GM04504 (cell line): Measurements from ENCODE around the gene MID1.

ENCODE experiments used
- DNase-seq: peaks from one replicate; pipeline ENCODE4 v3.0.0-alpha.2; 2012; ENCODE audit warnings: low read depth

The MID1 gene, protein sequence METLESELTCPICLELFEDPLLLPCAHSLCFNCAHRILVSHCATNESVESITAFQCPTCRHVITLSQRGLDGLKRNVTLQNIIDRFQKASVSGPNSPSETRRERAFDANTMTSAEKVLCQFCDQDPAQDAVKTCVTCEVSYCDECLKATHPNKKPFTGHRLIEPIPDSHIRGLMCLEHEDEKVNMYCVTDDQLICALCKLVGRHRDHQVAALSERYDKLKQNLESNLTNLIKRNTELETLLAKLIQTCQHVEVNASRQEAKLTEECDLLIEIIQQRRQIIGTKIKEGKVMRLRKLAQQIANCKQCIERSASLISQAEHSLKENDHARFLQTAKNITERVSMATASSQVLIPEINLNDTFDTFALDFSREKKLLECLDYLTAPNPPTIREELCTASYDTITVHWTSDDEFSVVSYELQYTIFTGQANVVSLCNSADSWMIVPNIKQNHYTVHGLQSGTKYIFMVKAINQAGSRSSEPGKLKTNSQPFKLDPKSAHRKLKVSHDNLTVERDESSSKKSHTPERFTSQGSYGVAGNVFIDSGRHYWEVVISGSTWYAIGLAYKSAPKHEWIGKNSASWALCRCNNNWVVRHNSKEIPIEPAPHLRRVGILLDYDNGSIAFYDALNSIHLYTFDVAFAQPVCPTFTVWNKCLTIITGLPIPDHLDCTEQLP

DNA sequence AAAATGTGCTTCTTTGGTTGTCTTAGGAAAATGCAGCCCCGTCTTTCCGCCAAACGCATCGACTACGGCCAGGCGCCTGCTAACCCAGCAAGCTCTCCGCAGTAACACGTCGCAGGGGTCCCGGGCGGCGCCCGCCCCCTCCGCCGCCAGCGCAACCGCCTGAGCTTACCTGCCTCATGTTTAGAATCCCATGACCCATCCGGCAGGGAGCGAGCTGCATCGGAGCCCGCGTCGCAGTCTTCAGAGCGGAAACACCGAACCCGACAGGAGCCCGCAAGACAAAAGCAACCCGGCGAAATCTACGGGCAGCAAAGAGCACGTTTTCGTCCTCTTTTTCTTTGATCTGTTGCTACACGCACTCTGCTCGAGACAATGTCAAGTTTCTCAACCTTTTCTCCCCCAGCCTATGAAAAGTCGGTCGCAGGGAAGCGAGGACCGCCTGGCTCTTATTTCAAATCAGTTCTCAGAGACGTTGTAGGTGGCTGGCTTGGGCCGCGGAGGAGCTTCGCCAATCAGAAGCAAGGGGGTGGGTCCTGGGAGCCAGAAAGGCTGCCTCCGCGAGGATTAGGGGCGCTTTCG, at the start of gene MID1:
Gene MID1 (minus strand): TSS at position 465 of the 579 bp plus-strand sequence. CDS start 53,038 bp downstream, outside the sequence.
- DNase-seq, result peak; percentile 55

DNA sequence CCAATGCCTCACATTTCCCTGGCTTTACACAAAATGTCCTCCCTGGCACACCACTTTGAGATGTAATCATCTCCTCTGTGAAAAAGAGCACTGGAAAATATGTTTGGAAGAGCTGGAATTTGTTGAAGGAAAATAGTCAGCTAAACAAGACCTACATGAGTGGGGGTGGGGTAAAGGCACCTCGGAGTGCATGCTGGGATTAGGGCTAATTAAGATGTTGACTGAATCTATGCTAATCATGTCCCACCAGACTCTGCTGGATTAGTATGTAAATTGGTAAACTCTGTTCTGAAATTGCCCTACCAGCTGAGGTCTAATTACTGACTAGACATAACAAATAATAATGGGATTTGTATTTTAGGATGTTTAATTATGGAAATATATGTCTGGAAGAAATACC, 46.8 kb upstream of the MID1 start:
- DNase-seq, result no peak

DNA sequence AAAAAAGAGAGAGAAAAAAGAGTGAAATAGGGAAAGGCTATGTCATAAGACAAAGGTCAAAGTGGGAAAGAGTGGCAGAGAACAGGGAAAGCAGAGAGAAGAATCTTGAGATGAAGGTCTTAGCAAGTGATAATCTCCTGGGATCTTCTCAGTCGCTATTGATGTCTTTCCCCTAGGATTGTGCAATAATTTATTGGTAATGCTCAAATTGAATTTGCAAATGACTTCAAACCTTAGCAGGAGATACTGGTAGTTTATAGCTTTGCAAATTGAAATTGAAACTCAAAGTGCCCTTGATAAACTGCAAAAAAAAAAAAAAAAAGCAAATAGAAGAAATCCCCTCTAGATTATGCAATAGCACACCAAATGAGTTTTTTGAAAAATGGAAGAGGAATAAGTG, 45.7 kb upstream of the MID1 start:
- no peak for DNase-seq

DNA sequence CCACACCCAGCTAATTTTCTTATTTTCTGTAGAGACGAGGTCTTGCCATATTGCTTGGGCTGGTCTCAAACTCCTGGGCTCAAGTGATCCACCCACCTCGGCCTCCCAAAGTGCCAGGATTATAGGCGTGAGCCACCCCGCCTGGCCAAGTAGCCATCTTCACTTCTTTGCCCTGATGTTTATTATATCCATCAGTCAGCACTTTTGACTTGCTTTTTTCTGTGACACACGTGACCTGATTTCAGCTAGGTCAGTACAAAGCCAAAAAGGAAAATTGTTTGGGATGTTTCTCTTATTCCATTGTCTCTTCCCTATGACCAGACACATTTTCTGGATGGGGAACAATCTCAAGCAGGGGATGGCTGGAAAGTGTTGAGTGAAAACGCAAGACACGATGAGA, 45.3 kb upstream of the MID1 start:
- no peak for DNase-seq

DNA sequence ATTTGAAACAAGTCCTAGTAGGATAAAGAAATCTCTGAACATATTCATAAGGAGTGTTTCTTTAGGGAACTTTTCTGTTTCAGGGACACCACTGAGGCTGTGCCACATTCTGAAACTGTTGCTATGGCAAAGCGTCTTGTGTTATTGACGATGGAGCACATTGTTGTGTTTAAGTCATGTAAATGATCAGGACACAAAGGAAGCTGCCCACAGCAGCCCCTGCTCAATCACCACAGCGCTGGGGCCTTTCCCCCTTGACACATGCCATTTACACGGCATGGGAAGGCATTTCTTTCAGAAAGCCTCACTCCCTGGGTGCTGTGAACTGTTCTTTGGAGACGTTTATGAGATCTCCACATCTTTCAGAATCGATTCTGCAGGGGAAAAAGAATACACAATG, 39.8 kb upstream of the MID1 start:
- DNase-seq, result no peak

DNA sequence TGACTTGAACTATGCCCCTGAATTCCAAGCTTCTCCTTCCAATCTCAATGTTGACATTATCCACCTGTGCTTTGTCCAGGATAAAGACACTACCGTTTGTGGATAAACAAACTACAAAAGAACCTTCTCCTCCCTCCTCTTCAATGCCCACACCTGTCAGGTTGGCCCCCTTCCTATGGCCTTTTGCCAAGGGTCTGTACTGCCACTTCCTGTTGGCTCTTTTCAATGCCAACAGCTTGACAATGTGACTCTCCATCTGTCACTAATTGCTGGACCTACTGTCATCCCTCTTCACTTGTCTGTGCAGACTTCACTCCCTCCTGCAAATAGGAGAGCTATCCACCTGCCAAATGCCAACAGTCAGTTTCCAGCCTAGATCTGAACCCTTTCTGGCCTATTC, 35.8 kb upstream of the MID1 start:
- no peak for DNase-seq

DNA sequence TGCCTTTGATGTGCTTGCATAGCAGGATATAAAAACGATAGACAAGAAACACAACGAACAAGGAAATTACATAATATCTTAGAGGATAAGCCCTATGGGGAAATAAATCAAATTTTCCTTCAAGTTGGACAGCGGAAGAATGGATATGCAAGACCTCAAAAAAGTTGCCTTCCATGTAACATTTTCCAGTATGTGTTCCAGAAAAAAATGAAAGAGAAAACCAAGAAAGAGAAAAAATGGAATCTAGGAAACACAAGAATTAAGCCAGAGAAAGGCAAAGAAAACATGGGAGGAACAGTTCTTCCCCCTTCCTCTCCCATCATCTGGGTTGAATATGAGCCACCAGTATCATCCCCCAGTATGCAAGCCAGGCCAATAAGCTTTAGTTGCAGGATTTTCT, 34.6 kb upstream of the MID1 start:
- DNase-seq, result no peak

DNA sequence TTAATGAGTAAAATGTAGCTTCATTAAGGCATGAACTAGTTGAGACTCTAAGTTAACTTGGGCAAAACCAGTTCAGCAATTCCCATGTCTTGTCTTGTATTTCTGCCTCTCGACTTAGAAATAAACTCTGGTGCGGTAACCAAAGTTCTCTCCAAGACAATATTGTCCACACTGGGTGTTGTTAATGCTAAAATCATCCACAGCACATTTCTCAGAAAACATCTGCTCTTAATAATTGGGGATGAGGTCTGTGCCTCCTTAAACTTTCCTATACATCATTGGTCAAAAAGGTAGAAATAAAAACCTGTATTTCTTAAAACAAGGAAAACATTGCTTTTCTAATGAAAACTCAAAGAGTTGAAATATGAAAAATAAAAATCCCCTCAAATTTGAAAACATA, 32.9 kb upstream of the MID1 start:
- no peak for DNase-seq

DNA sequence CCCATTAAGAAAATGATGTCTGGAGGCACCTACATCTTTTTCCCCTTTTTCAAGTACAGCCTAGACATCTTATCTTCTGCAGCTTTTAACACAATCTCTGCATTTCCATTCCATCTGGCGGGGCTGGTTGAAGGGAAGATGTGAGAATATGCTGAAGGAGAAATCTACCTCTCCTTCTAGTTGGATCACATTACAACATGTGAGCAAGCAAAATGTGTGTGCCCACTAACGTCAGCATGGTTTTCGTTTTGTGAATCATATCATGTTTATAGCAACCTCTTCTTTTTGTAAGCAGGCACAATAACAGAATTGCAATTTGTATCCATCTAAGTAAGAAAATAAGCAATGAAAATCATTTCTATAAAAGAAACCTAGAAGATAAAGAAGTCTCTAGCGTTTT, 28.9 kb upstream of the MID1 start:
- no peak for DNase-seq

DNA sequence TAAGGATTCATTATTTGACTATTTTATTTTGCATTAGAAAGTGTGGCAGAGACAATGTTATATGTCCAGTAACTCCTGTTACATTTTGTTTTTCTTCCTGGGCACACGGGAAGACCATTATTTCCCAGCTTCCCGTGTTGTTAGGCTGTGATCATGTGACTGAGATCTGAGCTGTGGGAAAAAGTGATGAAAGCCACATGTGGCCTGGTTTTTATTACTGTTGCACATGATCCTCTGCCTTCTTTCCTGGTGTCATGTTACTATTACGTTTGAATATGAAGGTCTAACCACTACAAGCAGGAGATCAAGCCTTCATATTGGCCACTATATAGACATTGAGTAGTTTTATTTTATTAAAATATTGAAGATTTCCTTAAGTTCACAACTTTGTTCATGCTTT, 28.2 kb upstream of the MID1 start:
- peak; percentile 34 for DNase-seq

DNA sequence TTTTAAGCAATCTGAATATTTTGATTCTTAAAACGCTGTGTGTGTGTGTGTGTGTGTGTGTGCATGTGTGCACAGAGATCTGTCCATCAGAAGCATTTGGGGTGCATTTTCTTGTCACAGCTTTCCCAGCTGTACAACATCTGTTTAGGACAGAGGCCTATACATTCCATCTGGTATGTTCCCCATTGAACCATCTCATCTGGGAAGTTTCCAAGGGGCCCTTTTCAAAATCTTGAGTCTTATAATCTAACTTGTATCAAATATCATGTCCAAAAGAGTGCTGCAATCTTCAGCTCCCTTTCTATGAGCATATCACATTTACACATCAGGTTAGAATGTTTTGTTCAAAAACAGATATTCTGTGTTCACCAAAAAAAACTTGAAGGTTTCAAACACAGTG, 16.5 kb upstream of the MID1 start:
- DNase-seq, result no peak

DNA sequence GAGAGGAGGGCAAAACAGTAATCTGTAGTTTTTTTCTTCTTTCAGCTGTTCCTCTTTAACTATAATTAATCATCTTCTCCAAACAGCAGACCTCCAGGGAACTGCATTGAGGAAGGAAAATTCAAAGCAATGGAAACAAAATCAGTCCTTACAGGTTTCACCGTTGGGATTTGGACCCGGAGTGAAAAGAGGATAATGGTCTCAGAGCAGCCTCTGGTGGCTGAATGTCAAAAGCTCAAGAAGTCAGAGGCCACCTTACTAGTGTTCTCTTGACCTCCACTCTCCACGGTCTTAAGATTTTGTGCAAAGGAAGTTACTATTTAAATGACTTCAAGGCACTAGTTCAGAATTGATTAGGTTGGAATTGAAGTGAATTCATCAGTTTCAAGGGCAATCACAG, 16.0 kb upstream of the MID1 start:
- no peak for DNase-seq

DNA sequence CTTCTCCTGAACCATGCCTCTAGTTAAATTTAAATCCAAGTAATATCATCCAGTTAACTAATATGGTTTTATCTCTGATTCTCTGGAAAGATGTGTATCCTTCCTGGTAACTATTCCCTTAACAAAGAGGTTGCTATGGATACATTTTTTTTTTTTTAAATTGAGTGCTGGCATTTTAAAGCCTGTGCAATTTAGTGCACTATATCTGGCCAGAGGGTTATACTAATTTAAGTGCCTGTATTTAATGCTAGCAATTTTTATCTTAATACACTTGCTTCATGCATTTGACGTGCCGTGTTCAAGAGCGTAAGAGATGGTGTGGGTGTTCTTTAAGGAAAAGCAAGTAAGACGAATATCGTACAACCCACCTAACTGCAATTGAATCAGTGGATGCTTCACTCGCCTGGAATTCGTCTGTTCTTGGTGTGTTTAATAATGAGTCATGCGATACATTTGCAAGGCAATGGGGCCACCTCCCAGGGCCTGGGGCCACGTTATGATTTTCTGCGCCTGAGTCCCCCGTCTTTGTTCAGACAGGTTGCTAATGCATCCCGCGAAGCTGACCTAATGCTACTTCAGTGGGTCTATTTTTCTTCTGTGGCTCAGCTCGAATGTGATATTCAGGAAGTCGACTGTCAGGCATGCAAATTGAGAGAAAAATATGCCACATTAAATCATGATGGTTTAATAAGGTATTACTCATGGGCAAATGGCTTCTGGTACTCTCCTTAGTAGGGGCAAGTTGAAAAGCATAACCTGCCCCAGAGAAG, 14.2 kb upstream of the MID1 start:
- DNase-seq, result no peak

DNA sequence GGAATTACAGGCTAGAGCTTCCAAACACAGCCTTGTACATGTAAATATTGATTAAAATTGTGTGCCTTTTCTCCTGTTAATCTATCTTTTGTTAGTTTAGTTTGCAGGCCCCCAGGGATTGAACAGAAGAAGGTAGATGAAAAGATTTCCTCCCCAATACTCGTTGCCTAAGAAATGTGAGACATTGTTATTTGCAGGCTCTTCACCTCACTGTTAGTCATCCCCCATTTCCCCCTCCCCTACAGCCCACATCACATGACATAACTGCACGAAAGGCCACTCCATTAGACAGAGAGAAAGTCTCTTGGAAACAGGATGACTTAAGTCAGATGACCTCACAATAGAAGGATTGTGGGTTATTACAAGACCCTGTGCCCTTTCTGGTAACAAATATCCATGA, 13.3 kb upstream of the MID1 start:
- peak; percentile 62 for DNase-seq

DNA sequence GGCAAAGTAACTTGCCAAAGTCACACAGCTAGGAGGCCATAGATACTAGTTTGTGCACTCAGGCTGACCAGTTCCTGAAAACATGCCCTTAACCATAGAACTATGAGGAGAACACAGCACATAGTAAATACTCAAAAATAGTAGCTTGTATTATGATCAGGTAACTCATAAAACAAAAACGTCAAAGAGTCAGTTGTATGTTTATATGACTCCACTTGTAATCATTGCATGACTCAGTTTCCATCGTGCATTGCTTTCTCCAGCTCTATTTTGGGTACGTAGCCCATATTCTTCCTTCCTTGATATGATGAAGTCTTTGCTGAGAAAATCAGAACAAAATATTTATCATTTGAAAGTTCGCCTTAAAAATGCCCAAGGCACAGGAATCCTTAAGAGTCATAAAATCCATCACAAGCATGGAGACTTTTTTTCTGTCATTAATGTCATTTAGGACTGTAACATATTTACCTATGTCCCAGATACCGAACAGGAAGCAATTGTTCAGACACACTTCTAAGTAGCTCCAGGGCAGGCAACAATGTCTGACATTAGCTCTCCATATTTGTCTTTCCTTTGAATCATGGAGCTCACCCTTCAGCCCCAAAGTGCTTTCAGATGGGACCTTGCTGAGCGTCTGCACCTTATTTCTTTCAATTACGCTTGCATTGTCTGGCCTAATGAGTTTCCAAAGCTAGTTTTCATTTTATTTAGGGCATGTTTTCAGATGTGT, 11.2 kb upstream of the MID1 start:
- no peak for DNase-seq

DNA sequence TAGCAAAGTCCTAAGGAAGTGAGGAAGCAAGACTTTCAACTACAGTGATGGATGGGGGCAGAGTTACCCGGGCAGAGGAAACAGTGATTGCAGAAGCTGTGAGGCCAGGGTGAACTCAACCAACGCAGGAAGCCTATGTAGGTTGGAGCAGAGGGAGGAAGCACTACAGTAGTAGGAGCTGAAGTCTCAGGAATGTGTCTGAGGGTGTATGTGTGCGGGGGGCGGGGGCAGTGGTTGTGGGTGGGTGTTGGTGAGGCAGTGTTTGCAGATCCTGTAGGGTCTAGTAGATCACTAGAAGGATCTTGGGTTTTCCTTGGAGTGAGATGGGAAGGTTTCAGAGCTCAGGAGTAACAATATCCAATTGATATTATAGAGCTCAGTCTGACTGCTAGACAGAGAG, 9.9 kb upstream of the MID1 start:
- no peak for DNase-seq

DNA sequence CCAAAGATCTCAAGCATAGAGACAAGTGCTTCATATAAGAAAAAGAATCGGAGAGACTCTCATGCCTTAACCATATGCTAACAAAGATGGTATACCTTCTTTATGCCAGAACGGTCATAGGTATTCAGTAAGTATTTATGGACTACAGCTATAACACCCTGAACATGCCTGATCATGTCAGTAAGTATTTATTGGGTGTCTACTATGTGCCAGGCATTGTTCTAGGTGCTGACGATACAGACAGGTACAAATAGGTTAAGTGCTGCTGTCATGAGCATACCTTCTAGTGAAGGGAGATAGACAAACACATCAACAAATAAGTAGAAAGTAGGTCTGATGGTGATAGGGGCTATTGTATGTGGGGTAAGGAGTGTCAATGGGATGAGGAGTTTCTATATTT, 9.5 kb upstream of the MID1 start:
- no peak for DNase-seq

DNA sequence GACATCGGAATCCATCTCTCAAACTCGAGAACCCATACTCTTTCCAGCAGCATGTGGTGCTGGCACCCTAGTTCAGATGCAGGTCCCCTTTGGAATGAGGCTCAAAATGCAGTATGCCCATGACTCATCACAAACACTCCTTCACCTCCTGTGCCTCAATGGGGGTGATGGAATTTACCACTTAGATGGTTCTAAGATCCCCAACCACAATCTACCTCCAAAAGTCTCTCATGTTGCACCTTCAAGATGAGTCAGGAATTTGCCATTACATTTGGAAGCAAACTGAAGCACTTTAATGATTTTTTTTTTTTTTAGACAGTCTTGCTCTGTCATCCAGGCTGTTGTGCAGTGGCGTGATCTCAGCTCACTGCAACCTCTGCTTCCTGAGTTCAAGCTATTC, 8.5 kb upstream of the MID1 start:
- DNase-seq, result no peak

DNA sequence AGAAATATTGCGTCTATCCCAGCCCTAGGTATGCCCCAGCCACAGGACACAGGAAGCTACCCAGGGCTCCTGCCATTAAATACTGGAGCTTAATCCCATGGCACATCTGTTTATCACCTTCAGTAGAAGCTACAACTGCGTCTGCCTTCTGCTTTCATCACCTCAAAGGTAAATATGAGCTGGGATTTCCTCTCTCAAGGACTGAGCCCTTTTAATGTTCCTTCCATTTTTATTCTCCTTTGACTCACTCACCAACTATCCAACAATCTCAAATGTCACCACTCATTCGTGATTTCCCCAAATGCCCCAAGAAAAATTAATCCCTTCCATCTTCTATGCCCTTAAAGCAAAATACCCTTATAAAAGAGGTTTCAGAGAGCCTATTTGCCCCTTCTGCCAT, 1.8 kb upstream of the MID1 start:
- DNase-seq, result no peak

DNA sequence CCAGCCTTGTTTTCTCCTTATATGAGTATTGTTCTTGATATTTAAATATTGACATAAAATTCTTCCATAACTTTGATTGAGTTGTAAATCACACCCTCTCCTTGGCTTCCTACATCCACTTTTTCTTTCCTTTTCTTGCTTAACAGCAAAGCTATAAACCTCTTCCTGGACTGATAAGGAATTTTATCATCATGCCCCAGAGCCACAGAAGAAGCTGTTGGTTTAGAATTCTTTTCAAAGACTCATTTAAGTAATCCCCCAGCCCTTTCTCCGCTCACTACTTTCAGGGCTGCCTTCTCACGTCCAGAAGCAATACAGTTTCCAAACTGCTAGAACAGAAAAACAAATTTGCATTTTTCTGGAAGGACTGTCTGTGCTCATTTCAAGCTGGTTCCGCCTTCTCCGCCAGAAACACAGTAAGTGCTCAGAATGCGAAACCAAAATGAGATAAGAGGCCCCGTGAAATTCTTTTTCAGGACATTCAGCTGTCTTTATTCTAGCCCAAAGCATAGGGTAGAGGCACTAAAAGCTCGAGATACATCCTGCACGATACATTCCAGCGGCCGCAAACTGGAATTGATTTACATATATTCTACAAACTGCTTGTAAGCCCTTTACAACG, 849 bp downstream of the MID1 start:
- DNase-seq, result no peak

DNA sequence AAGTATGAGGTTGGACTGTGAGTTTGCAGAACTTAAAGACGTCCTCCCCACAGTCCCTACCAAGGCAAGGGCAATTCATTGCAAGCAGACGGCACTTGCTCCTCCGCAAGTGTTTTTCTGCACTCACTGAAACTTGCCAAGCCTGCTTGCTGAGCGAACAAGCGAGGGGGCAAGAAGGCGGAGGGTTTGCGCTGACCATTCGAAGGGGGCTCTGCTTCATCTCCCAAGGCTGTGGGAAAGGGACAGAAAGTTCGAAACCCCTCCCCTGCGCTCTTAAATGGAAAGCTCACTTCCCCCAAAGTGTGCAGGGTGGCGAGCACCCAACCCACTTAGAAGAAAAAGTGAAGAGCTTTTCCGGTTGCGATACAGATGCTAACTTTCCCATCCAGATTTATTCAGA, 1.4 kb downstream of the MID1 start:
- no peak for DNase-seq

DNA sequence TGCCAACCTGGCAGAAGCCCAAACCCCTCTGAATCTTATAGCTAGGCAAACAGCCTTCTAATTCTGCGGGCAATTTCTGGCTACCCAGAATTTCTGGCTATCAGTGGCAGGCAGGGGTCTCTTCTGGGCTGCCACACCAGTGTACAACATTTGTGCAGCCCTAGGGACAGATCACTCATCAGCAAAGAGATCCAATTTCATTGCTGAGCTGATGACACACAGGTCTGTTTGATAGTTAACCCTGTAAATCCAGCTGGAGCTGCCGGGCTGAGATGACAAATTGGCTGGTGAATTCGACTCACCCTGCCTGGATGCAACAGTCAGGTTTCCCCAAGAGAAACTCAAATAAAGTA, 2.4 kb downstream of the MID1 start:
- DNase-seq, result no peak
